Tibial nerve (tissue), 4 donors: ENCODE data around the gene AS3MT.

Source experiments
- EP300 ChIP-seq, 2 donors: sonication (generic); formaldehyde crosslinking; IDR thresholded peaks; one replicate each; pipeline ENCODE4 v1.6.1; 2017; ENCODE audit warnings: antibody characterized with exemption in 2 of 2, mild to moderate bottlenecking in 1 of 2
- POLR2A ChIP-seq, 2 donors: fragments of 450-650 bp; IDR thresholded peaks; one replicate each; pipeline ENCODE4 v1.6.1; 2017; ENCODE audit warnings: antibody characterized with exemption in 2 of 2, mild to moderate bottlenecking in 2 of 2, moderate library complexity in 2 of 2
- TF ChIP-seq, protein P1 (sequence below), 5 experiments: fragments of 200-600 bp in 3 of 5; fragments of 450-650 bp in 2 of 5; sonication (generic) in 3 of 5; IDR thresholded peaks; one replicate each; pipeline ENCODE4 v1.5.1; 2016 to 2019; ENCODE audit warnings: antibody characterized with exemption in 5 of 5, mild to moderate bottlenecking in 3 of 5, moderate library complexity in 2 of 5

GRCh38 chr10:102845352-102845902 lies 23.8 kb upstream of the AS3MT start:
- TF ChIP-seq, protein P1, sequence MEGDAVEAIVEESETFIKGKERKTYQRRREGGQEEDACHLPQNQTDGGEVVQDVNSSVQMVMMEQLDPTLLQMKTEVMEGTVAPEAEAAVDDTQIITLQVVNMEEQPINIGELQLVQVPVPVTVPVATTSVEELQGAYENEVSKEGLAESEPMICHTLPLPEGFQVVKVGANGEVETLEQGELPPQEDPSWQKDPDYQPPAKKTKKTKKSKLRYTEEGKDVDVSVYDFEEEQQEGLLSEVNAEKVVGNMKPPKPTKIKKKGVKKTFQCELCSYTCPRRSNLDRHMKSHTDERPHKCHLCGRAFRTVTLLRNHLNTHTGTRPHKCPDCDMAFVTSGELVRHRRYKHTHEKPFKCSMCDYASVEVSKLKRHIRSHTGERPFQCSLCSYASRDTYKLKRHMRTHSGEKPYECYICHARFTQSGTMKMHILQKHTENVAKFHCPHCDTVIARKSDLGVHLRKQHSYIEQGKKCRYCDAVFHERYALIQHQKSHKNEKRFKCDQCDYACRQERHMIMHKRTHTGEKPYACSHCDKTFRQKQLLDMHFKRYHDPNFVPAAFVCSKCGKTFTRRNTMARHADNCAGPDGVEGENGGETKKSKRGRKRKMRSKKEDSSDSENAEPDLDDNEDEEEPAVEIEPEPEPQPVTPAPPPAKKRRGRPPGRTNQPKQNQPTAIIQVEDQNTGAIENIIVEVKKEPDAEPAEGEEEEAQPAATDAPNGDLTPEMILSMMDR (IDR thresholded peaks at IDR 0.05) = no peak
- no peak for TF ChIP-seq POLR2A (IDR thresholded peaks at IDR 0.05)
- no peak for TF ChIP-seq EP300 (IDR thresholded peaks at IDR 0.05)
